Cardiac muscle cell (in vitro differentiated cells and primary cell): Measurements from ENCODE around the gene FAM20C. TPM values are rescaled to one million over a fixed set of nuclear protein-coding genes. Genes with fewer than 3 reads are reported as not detected.
A peak's percentile ranks its signal among the peaks of the same experiment; 100 is the strongest.

Experiments
- DNase-seq, 2 donors: peaks; one replicate each; pipeline versions ENCODE4 v3.0.0 to v3.0.0-alpha.2; 2010 to 2017; ENCODE audit warnings: low read depth in 1 of 2, low spot score in 1 of 2
- H3K27ac ChIP-seq: fragments of 200-600 bp; sonication (generic); 2 replicates; pipeline ENCODE4 v1.5.1; 2016
- H3K27me3 ChIP-seq: fragments of 200-600 bp; sonication (generic); 2 replicates; pipeline ENCODE4 v1.6.0; 2016; ENCODE audit warnings: control low read depth
- H3K36me3 ChIP-seq: fragments of 200-600 bp; sonication (generic); 2 replicates; pipeline ENCODE4 v1.5.1; 2016; ENCODE audit warnings: control low read depth
- H3K4me1 ChIP-seq: fragments of 200-600 bp; sonication (generic); 2 replicates; pipeline ENCODE4 v1.8.1; 2017; ENCODE audit warnings: low read depth, mild to moderate bottlenecking, mixed run types
- H3K4me3 ChIP-seq: fragments of 200-600 bp; sonication (generic); 2 replicates; pipeline ENCODE4 v1.5.1; 2016; ENCODE audit warnings: mild to moderate bottlenecking
- H3K9me3 ChIP-seq: fragments of 200-600 bp; sonication (generic); 2 replicates; pipeline ENCODE4 v1.5.1; 2017; ENCODE audit warnings: low read depth, mild to moderate bottlenecking, control low read depth
- CTCF ChIP-seq: IDR thresholded peaks from 2 replicates; pipeline ENCODE4 v1.5.1; 2012; ENCODE audit warnings: low read depth, mild to moderate bottlenecking, low read length
- polyA plus RNA-seq: library from polyadenylated mRNA; unstranded; fragments of >200 nt; fragmentation: Nextera tagmentation; extraction: Ambion mirVana; gene quantifications from 2 replicates; pipeline ENCODE4 v1.2.1, GENCODE V29; 2016
- total RNA-seq: library from RNA; depleted of rRNA; stranded (reverse); fragments of >200 nt; gene quantifications from 2 replicates; pipeline ENCODE4 v1.2.3, GENCODE V29; 2016

Gene FAM20C
- total and polyA plus RNA-seq, 2 experiments from 2014 or later = 4.9 to 15.7 TPM

- no peak for TF ChIP-seq CTCF
- peaks cover 12% of the 10 kb centered on the region for H3K27me3 ChIP-seq
- no peak overlapping the region for H3K27ac ChIP-seq
- H3K4me3 ChIP-seq = no peak overlapping the region
- H3K36me3 ChIP-seq = no peaks in the 10 kb centered on the region
- no peaks in the 10 kb centered on the region for H3K4me1 ChIP-seq
- no peak for DNase-seq
- H3K9me3 ChIP-seq = no peaks in the 10 kb centered on the region
These were observed 2.2 kb upstream of the FAM20C start for GRCh38 chr7:190196-190595.

DNA sequence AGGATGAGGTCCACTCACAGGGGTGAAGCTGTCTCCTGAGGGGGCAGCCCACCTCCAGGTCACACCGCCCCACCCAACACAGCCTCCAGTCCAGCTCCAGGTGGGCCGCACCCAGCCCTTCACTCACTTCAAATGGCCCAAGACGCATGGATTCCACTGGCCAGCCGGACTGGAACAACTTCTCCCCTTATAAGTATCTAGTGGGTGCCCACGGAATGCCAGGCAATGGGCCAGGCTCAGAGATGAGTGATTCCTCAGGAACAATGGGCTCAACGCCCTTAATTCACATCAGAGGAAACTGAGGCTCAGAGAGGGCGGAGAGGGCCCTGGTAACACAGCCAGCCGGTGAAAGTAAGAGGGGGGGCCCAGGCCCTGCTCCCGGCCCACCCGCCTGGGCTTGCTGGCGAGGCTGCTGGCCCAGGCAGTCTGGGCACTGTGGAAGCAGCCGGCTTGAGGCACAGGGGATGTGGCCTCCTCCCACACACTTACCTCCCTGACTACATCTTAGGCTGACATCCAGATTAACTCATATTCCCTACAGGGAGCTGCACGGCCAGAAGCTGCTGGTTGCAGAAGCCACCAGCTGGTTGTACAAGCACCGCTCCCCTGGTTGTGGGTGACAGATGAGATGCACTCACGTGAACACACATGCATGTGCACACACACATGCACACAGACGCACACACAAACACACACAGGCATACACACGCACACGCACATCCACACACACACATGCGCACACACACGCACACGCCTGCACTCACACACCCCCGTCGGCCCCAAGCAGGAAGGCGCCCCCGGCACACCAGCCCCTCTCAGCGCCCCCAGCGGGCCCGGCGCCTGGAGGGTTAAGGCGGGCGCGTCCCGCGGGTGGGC lies 1.0 kb upstream of the FAM20C start:
- TF ChIP-seq CTCF = no peak
- DNase-seq = peak; percentile 15 to 89

DNA sequence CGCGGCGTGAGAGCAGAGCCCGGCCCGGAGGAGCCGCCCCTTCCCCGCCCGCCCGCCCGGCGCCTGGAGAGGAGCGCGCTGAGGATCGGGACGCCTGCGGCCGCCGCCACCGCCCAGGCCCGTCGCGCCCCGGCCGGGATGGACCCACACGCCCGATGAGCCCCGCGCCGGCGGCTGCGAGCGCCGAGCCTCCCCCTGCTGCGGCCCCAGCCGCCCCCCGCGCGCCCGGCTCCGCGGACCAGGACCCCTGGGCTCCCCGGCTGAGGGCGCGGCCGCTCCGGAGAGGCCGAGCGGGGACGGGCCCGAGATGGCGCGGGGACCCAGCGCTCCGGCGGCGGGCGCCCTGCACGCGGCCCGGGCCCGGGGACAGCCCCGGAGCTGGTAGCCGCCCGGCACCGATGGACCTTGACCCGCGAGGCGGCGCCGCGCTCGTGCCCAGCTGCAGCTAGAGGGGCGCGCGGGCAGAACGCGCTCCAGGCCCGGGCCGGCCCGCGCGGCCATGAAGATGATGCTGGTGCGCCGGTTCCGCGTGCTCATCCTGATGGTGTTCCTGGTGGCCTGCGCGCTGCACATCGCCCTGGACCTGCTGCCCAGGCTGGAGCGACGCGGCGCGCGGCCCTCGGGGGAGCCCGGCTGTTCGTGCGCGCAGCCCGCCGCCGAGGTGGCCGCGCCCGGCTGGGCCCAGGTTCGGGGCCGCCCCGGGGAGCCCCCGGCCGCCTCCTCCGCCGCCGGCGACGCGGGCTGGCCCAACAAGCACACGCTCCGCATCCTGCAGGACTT lies 520 bp downstream of the FAM20C start:
- Histone ChIP-seq H3K36me3 (no peaks in the 10 kb centered on the region), H3K27me3 (peaks cover 15% of the 10 kb centered on the region), H3K4me1 (no peaks in the 10 kb centered on the region), H3K27ac (no peak overlapping the region), H3K4me3 (peak overlapping the region; percentile 41), H3K9me3 (no peaks in the 10 kb centered on the region)
- TF ChIP-seq CTCF = no peak
- DNase-seq = peak in 1 of 2 donors; percentile 36

More for the DNA sequence above, 1.0 kb upstream of the FAM20C start:
- H3K27me3 ChIP-seq = peaks cover 15% of the 10 kb centered on the region
- H3K9me3 ChIP-seq = no peaks in the 10 kb centered on the region
- no peaks in the 10 kb centered on the region for H3K36me3 ChIP-seq
- no peak overlapping the region for H3K27ac ChIP-seq
- H3K4me1 ChIP-seq = no peaks in the 10 kb centered on the region
- H3K4me3 ChIP-seq = peak overlapping the region; percentile 41

- DNase-seq = no peak
- TF ChIP-seq CTCF = no peak
- Histone ChIP-seq H3K9me3 (no peaks in the 10 kb centered on the region), H3K27me3 (peaks cover 15% of the 10 kb centered on the region), H3K4me1 (no peaks in the 10 kb centered on the region), H3K4me3 (peak overlapping the region; percentile 41), H3K27ac (no peak overlapping the region), H3K36me3 (no peaks in the 10 kb centered on the region)
These were observed 1.3 kb downstream of the FAM20C start for GRCh38 chr7:193481-194251.
